HCT116 (cell line): ENCODE data around the gene MT4. TPM values are rescaled to one million over a fixed set of nuclear protein-coding genes. Genes with fewer than 3 reads are reported as not detected.

Experiments
- ATAC-seq: fragments of 200-7000 bp; cut with Tn5 transposase; 2 replicates; pipeline ENCODE4 v1.9.1; 2020; ENCODE audit warnings: mild to moderate bottlenecking, moderate library complexity
- BruUV-seq: library from RNA; stranded (reverse); fragments of 400-500 nt; replicated peaks from 2 replicates; lab custom pipeline; 2021; lab: Mats Ljungman, UMichigan
- CTCF ChIA-PET: fragments of 300-600 bp; sonication (Branson Sonifier 250); formaldehyde crosslinking; loops from one replicate; lab custom pipeline; 2021; ENCODE audit warnings: antibody characterized with exemption; lab: Charles Lee
- POLR2A ChIA-PET: fragments of 300-600, 350-600 bp; sonication (Branson Sonifier 250); formaldehyde crosslinking; loops from one replicate; lab custom pipeline; 2021; ENCODE audit warnings: antibody characterized with exemption; lab: Charles Lee
- RAD21 ChIA-PET, 2 experiments: fragments of 300-600 bp; sonication (Branson Sonifier 250); formaldehyde crosslinking; loops; one replicate each; lab custom pipeline; 2023; ENCODE audit warnings: low total read pairs in 2 of 2; ENCODE audit not compliant: uncharacterized antibody in 2 of 2, unreplicated experiment in 2 of 2, low non-redundant PET in 1 of 2; lab: Charles Lee
- DNase-seq: peaks from one replicate; pipeline ENCODE4 v3.0.0-alpha.2; 2010; ENCODE audit warnings: low read depth, low spot score
- H2AFZ ChIP-seq: fragments of 200-600 bp; shearing (Covaris generic), sonication (generic); 2 replicates; pipeline ENCODE4 v1.6.1; 2017; ENCODE audit warnings: low read depth, mixed run types, mixed read lengths, antibody characterized with exemption, low read length; ENCODE audit not compliant: poor library complexity, severe bottlenecking
- H3K27ac ChIP-seq: 2 replicates; pipeline ENCODE4 v1.5.1; 2012; ENCODE audit warnings: low read depth, low read length
- H3K27me3 ChIP-seq: fragments of 200-600 bp; sonication (generic); 2 replicates; pipeline ENCODE4 v1.6.1; 2016; ENCODE audit warnings: mixed run types, low read length, mixed read lengths; ENCODE audit not compliant: insufficient read depth
- H3K36me3 ChIP-seq, 2 experiments: fragments of 200-500 bp in 1 of 2; fragments of 200-600 bp in 1 of 2; sonication (Bioruptor generic) in 1 of 2; sonication (generic) in 1 of 2; 2 replicates each; pipeline versions ENCODE4 v1.5.1 to v1.6.1; 2014 to 2016; ENCODE audit warnings: low read length in 2 of 2, inconsistent platforms in 1 of 2, mixed read lengths in 1 of 2, mixed run types in 1 of 2; ENCODE audit not compliant: insufficient read depth in 2 of 2, control insufficient read depth in 1 of 2
- H3K4me1 ChIP-seq, 2 experiments: fragments of 200-600 bp in 1 of 2; sonication (generic) in 1 of 2; 2 replicates each; pipeline versions ENCODE4 v1.5.1 to v1.6.1; 2012 to 2017; ENCODE audit warnings: low read length in 2 of 2, inconsistent platforms in 1 of 2, mild to moderate bottlenecking in 1 of 2, mixed read lengths in 1 of 2, mixed run types in 1 of 2, moderate library complexity in 1 of 2; ENCODE audit not compliant: insufficient read depth in 2 of 2, control insufficient read depth in 1 of 2
- H3K4me2 ChIP-seq: fragments of 200-600 bp; sonication (generic); 2 replicates; pipeline ENCODE4 v1.6.1; 2017; ENCODE audit warnings: mixed run types, low read length, mixed read lengths
- H3K4me3 ChIP-seq, 2 experiments: fragments of 200-600 bp in 1 of 2; sonication (generic) in 1 of 2; replicated peaks in 1 of 2; 2 replicates each; pipeline ENCODE4 v1.5.1; 2011 to 2016; ENCODE audit warnings: low read length in 2 of 2, control low read depth in 1 of 2, low read depth in 1 of 2, mild to moderate bottlenecking in 1 of 2, mixed read lengths in 1 of 2, mixed run types in 1 of 2
- H3K79me2 ChIP-seq: fragments of 200-600 bp; sonication (generic); 2 replicates; pipeline ENCODE4 v1.6.1; 2017; ENCODE audit warnings: mild to moderate bottlenecking, mixed run types, low read length, moderate library complexity, mixed read lengths; ENCODE audit not compliant: insufficient read depth
- H3K9ac ChIP-seq: fragments of 200-600 bp; sonication (generic); 2 replicates; pipeline ENCODE4 v1.6.1; 2016; ENCODE audit warnings: low read length, mixed read lengths
- H3K9me2 ChIP-seq: fragments of 200-600 bp; sonication (generic), shearing (Covaris generic); 2 replicates; pipeline ENCODE4 v1.6.1; 2017; ENCODE audit warnings: mixed run types, mild to moderate bottlenecking, moderate library complexity; ENCODE audit not compliant: insufficient read depth
- H3K9me3 ChIP-seq, 2 experiments: fragments of 200-500 bp in 1 of 2; fragments of 200-600 bp in 1 of 2; sonication (Bioruptor generic) in 1 of 2; sonication (generic) in 1 of 2; 2 replicates each; pipeline ENCODE4 v1.6.1; 2014 to 2017; ENCODE audit warnings: low read length in 2 of 2, mixed read lengths in 2 of 2, inconsistent platforms in 1 of 2, low read depth in 1 of 2, mild to moderate bottlenecking in 1 of 2, mixed run types in 1 of 2, moderate library complexity in 1 of 2; ENCODE audit not compliant: control insufficient read depth in 1 of 2, insufficient read depth in 1 of 2
- H4K20me1 ChIP-seq: fragments of 200-600 bp; sonication (generic), shearing (Covaris generic); 2 replicates; pipeline ENCODE4 v1.6.1; 2017; ENCODE audit warnings: mixed run types, mild to moderate bottlenecking, moderate library complexity; ENCODE audit not compliant: insufficient read depth
- EZH2phosphoT487 ChIP-seq: fragments of 200-600 bp; IDR thresholded peaks from 2 replicates; pipeline ENCODE4 v1.6.1; 2018; ENCODE audit warnings: antibody characterized with exemption, borderline replicate concordance
- JUND ChIP-seq: IDR thresholded peaks from 2 replicates; pipeline ENCODE4 v1.6.1; 2012
- REST ChIP-seq: IDR thresholded peaks from 2 replicates; pipeline ENCODE4 v1.6.1; 2012; ENCODE audit warnings: low read depth
- SIN3A ChIP-seq: IDR thresholded peaks from 2 replicates; pipeline ENCODE4 v1.6.1; 2012; ENCODE audit warnings: low read depth
- SP1 ChIP-seq: IDR thresholded peaks from 2 replicates; pipeline ENCODE4 v1.6.1; 2012; ENCODE audit warnings: low read depth
- SRF ChIP-seq: IDR thresholded peaks from 2 replicates; pipeline ENCODE4 v1.6.1; 2012; ENCODE audit warnings: low read depth
- YY1 ChIP-seq: IDR thresholded peaks from 2 replicates; pipeline ENCODE4 v1.6.1; 2011; ENCODE audit warnings: low read length, low read depth, moderate library complexity, mild to moderate bottlenecking; ENCODE audit not compliant: insufficient replicate concordance; ENCODE audit errors: extremely low read depth
- intact Hi-C: fragments of 100-400 bp; cut with micrococcal nuclease; formaldehyde crosslinking; loops from 2 replicates; pipeline ENCODE4 v1.10.0; 2022
- total RNA-seq: library from RNA; stranded (reverse); gene quantifications from one replicate; pipeline ENCODE4 v1.2.1, GENCODE V29; 2021; ENCODE audit not compliant: unreplicated experiment
- TF ChIP-seq, protein P1 (sequence below): IDR thresholded peaks from 2 replicates; pipeline ENCODE4 v1.6.1; 2012
- TF ChIP-seq, protein P2 (sequence below), 3 experiments: fragments of 200-600 bp in 1 of 3; sonication (generic) in 1 of 3; IDR thresholded peaks in 2 of 3; conservative IDR thresholded peaks in 1 of 3; 2 replicates each; pipeline ENCODE4 v1.5.1; 2012 to 2017; ENCODE audit warnings: low read depth in 2 of 3, low read length in 2 of 3, antibody characterized with exemption in 1 of 3, borderline replicate concordance in 1 of 3, control low read depth in 1 of 3, mild to moderate bottlenecking in 1 of 3, mixed read lengths in 1 of 3, mixed run types in 1 of 3, moderate library complexity in 1 of 3; ENCODE audit not compliant: insufficient read depth in 1 of 3

The MT4 gene
- total RNA-seq, 1 experiment from 2014 or later: not detected

DNA sequence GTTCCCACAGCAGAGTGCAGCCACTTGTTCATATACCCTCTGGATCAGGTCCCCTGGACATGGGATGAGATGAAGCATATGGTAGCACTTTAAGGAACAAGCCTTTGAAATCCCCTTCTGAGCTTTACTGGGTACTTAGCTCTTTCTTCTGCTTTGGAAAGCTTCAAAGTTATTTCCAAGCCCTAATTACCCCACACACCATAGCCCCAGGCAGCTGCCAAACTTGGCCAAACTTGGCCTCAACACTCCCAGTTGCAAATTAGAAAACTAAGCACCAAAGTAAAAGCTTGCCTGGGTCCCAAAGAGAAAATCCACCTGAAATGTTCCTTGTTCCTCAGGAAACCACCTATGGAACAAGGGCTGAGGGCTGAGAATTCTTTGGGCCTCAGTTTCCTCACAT, 15.7 kb upstream of the MT4 start:
- Histone ChIP-seq H3K27ac (no peak overlapping the region), H3K9me2 (no peaks in the 10 kb centered on the region), H3K9ac (no peak overlapping the region), H3K4me2 (no peak overlapping the region), H3K27me3 (0 out of 2 replicates have a peak, but pooled peaks cover 5% of the 10 kb centered on the region), H3K4me3 (no peak overlapping the region), H3K79me2 (no peaks in the 10 kb centered on the region), H3K36me3 (no peaks in the 10 kb centered on the region), H3K4me1 (peaks cover 13 to 23% of the 10 kb centered on the region in 2 experiments; a peak in 3 of 4 replicates), H3K9me3 (no peaks in the 10 kb centered on the region), H2AFZ (no peak overlapping the region), H4K20me1 (no peaks in the 10 kb centered on the region)
- ChIA-PET POLR2A (no interaction called here), CTCF (no interaction called here), RAD21 (no interaction called here)
- no peak for DNase-seq
- ATAC-seq: no peak
- intact Hi-C loops: no loop called here
- BruUV-seq: no TSS peak
- TF ChIP-seq JUND (no peak), SIN3A (no peak), SRF (no peak), YY1 (no peak), REST (no peak), EZH2phosphoT487 (no peak), SP1 (no peak)
- TF ChIP-seq, protein P1, sequence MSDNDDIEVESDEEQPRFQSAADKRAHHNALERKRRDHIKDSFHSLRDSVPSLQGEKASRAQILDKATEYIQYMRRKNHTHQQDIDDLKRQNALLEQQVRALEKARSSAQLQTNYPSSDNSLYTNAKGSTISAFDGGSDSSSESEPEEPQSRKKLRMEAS: no peak
- TF ChIP-seq, protein P2, sequence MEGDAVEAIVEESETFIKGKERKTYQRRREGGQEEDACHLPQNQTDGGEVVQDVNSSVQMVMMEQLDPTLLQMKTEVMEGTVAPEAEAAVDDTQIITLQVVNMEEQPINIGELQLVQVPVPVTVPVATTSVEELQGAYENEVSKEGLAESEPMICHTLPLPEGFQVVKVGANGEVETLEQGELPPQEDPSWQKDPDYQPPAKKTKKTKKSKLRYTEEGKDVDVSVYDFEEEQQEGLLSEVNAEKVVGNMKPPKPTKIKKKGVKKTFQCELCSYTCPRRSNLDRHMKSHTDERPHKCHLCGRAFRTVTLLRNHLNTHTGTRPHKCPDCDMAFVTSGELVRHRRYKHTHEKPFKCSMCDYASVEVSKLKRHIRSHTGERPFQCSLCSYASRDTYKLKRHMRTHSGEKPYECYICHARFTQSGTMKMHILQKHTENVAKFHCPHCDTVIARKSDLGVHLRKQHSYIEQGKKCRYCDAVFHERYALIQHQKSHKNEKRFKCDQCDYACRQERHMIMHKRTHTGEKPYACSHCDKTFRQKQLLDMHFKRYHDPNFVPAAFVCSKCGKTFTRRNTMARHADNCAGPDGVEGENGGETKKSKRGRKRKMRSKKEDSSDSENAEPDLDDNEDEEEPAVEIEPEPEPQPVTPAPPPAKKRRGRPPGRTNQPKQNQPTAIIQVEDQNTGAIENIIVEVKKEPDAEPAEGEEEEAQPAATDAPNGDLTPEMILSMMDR (IDR thresholded peaks at IDR 0.05 in 2 of 3, conservative IDR thresholded peaks at IDR 0.05 in 1 of 3; ENCODE audit: borderline replicate concordance in 1 of 3, insufficient read depth in 1 of 3, low read depth in 2 of 3, low read length in 2 of 3): no peak
